Stimulated activated CD4-positive, alpha-beta T cell treated with anti-CD3 and anti-CD28 coated beads, TNF-alpha, amount 100 ng/mL, for 1 hour (primary cell): ENCODE data around the gene BOC.

ENCODE experiments used
- DNase-seq, 3 donors: peaks; one replicate each; pipeline ENCODE4 v3.0.0-alpha.2; 2020; ENCODE audit warnings: low read depth in 3 of 3, low spot score in 1 of 3

The BOC gene

GRCh38 chr3:113286524-113286923 is 75.2 kb downstream of the BOC start:
- DNase-seq: no peak

GRCh38 chr3:113287111-113287802 is 75.9 kb downstream of the BOC start:
- DNase-seq: no peak

- DNase-seq: no peak
Measured at GRCh38 chr3:113287803-113288648, 76.7 kb downstream of the BOC start.

- no peak for DNase-seq
Measured at GRCh38 chr3:113288881-113289280, 77.5 kb downstream of the BOC start.

GRCh38 chr3:113291572-113291971 is 80.2 kb downstream of the BOC start:
- DNase-seq: no peak

GRCh38 chr3:113292933-113293332 is 81.6 kb downstream of the BOC start:
- no peak for DNase-seq

- no peak for DNase-seq
Measured at GRCh38 chr3:113293348-113293747, 82.0 kb downstream of the BOC start.

- no peak for DNase-seq
Measured at GRCh38 chr3:113295463-113295862, 84.1 kb downstream of the BOC start.

- DNase-seq: no peak
Measured at GRCh38 chr3:113297287-113297686, 85.9 kb downstream of the BOC start.

- DNase-seq: no peak
Measured at GRCh38 chr3:113297841-113298240, 86.5 kb downstream of the BOC start.

GRCh38 chr3:113300596-113300995 is 89.2 kb downstream of the BOC start:
- no peak for DNase-seq

GRCh38 chr3:113304102-113304501 is 92.7 kb downstream of the BOC start:
- DNase-seq: no peak

- no peak for DNase-seq
Measured at GRCh38 chr3:113304856-113305540, 93.6 kb downstream of the BOC start.

- no peak for DNase-seq
Measured at GRCh38 chr3:113310960-113311359, 99.6 kb downstream of the BOC start.

GRCh38 chr3:113312416-113312815 is 101.1 kb downstream of the BOC start:
- DNase-seq: no peak

GRCh38 chr3:113314923-113315322 is 103.6 kb downstream of the BOC start:
- no peak for DNase-seq

- no peak for DNase-seq
Measured at GRCh38 chr3:113329757-113330156, 118.4 kb downstream of the BOC start.

GRCh38 chr3:113330742-113331141 is 119.4 kb downstream of the BOC start:
- DNase-seq: no peak

GRCh38 chr3:113331187-113331586 is 119.8 kb downstream of the BOC start:
- no peak for DNase-seq
